ENCODE data around the gene POTEI.
"Not testable (repeated sequence)": the region's sequence is repeated elsewhere in the genome, so short reads cannot be mapped to it uniquely, and the experiment has no call there.

POTEI gene

DNA sequence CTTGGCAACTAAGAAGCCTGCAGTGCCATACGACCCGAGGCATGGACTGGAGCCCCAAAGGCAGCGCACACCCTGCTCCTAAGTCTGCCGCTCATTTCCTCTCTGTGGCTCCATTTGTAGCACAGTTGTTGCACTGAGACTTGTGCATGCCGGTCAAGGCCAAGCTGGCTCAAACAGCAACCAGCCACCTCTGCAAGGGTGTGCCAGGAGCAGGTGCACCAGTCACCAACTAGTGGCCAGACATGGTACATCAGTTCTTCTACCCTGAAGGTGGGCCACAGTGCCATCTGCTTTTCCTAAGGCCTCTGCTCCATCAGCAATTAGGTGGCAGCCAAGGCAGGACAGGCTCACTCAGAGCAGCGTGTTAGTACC is 54.4 kb downstream of the POTEI start:
- not testable (repeated sequence) for DNase-seq

DNA sequence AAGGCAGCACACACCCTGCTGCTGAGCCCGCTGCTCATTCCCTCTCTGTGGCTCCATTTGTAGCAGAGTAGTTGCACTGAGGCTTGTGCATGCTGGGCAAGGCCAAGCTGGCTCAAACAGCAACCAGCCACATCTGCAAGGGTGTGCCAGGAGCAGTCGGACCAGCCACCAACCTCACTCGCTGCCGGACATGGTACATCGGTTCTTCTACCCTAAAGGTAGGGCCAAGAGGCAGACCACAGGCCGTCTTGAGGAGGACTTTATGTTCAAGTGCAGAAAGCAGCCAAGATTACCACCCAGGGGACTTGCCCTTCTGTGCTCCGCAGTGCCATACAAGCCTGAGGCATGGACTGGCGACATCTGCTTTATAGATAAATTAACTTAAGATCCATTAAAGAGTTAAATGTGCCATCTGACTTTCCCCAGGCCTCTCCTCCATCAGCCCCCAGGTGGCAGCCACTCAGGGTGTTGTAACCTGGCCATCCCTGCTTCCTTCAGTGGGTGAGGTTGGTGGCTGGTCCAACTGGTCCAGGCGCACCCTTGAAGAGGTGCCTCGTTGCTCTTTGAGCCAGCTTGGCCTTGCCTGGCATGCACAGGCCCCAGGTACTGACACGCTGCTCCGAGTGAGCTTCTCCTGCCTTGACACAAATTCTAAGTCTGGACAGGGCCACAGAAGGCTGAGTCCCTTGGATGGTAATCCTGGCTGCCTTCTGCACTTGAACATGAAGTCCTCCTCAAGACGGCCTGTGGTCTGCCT is 55.0 kb downstream of the POTEI start:
- DNase-seq = not testable (repeated sequence)

DNA sequence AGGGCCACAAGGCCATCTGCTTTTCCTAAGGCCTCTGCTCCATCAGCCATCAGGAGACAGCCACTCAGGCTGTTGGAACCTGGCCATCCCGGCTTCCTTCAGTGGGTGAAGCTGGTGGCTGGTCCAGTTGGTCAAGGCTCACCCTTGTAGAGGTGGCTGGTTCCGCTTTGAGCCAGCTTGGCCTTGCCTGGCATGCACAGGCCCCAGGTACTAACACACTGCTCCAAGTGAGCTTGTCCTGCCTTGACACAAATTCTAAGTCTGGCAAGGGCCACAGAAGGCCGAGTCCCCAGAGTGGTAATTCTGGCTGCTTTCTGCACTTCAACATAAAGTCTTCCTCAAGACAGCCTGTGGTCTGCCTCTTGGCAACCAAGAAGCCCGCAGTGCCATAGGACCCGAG is 56.2 kb downstream of the POTEI start:
- not testable (repeated sequence) for DNase-seq

DNA sequence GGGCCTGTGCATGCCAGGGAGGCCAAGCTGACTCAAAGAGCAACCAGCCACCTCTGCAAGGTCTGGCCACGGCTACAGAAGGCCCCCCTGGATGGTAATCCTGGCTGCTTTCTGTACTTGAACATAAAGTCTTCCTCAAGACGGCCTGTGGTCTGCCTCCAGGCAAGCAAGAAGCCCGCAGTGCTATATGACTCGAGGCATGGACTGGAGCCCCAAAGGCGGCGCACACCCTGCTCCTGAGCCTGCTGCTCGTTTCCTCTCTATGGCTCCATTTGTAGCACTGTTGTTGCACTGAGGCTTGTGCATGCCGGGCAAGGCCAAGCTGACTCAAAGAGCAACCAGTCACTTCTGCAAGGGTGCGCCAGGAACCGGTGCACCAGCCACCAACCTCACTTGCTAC is 57.3 kb downstream of the POTEI start:
- not testable (repeated sequence) for DNase-seq

DNA sequence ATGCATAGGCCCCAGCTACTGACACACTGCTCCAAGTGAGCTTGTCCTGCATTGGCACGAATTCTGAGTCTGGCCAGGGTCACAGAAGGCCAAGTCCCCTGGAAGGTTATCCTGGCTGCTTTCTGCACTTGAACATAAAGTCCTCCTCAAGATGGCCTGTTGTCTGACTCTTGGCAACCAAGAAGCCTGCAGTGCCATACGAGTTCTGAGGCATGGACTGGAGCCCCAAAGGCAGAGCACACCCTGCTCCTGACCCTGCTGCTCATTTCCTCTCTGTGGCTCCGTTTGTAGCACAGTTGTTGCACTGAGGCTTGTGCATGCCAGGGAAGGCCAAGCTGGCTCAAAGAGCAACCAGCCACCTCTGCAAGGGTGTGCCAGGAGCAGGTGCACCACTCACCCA is 57.9 kb downstream of the POTEI start:
- DNase-seq = not testable (repeated sequence)

DNA sequence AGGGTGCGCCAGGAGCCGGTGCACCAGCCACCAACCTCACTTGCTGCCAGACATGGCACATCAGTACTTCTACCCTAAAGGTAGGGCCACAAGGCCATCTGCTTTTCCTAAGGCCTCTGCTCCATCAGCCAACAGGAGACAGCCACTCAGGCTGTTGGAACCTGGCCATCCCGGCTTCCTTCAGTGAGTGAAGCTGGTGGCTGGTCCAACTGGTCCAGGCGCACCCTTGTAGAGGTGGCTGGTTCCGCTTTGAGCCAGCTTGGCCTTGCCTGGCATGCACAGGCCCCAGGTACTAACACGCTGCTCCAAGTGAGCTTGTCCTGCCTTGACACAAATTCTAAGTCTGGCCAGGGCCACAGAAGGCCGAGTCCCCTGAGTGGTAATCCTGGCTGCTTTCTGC is 58.8 kb downstream of the POTEI start:
- not testable (repeated sequence) for DNase-seq

DNA sequence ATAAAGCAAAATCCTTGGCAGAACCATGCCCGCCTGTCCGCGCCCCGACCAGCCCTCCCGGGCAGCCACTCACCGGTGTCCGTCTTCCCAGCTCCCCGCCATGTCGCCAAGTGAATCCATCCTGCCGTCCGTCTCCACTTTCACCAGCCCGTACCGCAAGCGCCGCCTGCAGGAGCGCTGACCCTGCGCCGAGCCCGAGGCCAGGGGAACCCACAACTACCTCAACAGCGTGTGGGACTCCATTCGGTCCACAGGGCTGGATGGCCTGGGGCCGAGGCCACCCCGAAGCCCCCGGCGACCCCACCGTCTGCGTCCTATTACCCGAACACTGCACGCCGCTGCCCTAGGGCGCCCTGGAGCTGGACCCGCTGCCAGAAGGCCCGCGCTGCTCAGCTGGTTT is 81.5 kb downstream of the POTEI start:
- not testable (repeated sequence) for DNase-seq

DNA sequence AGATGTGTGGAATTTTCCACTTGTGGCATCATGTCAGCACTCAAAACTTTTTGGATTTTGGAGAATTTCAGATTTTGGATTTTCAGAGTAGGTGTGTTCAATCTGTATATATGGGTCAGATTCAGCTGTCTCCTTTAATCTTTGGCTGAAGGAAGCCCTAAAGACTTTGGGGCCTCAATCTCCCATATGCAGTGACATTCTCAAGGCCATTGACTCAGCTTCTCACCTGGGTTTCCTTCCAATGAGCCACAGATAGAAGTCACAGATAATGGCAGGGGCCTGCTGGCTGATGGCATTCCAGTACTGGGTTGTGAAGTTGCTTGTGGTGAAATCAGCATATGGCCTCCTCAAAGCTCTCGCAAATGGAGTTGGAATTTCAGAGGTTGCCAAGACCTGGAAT is 90.3 kb downstream of the POTEI start:
- DNase-seq = not testable (repeated sequence)

DNA sequence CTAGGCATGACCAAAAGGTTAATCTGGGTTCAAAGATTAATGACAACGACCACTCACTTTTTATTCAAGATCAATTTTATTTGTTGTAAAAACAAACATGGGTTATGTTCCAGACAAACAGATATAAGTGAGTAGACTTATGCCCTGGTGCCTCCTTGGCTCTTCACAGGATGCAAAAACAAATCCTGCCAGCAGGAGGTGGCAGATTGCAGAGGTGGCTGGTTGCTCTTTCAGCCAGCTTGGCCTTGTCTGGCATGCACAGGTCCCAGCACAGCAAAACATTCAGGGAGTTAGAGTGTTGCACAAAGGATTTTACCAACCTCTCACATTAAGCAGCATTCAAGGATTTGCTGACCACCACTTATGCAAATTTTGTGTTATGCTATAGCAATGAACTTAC is 92.4 kb downstream of the POTEI start:
- not testable (repeated sequence) for DNase-seq
